GM19025 (cell line): Measurements from ENCODE around the gene GALNT12.

ENCODE experiments used
- ATAC-seq: cut with Tn5 transposase; IDR thresholded peaks from one replicate; pipeline ENCODE4 v1.9.1; 2021; ENCODE audit warnings: mild to moderate bottlenecking, low read depth, moderate library complexity; ENCODE audit not compliant: unreplicated experiment

Gene GALNT12

GRCh38 chr9:98807070-98807813, at the start of gene GALNT12:
TSS of gene GALNT12 (plus strand) at chr9:98807670. CDS start at chr9:98807699, 29 bp downstream.
- ATAC-seq, result no peak

GRCh38 chr9:98760231-98760630, 47.2 kb upstream of the GALNT12 start:
- ATAC-seq, result no peak

- no peak for ATAC-seq
These were observed 43.3 kb upstream of the GALNT12 start for GRCh38 chr9:98763986-98764745.

- no peak for ATAC-seq
These were observed 42.2 kb upstream of the GALNT12 start for GRCh38 chr9:98765256-98765655.

- ATAC-seq, result no peak
These were observed 40.9 kb upstream of the GALNT12 start for GRCh38 chr9:98766586-98766985.

GRCh38 chr9:98767196-98767595, 40.3 kb upstream of the GALNT12 start:
- no peak for ATAC-seq

GRCh38 chr9:98767915-98768314, 39.6 kb upstream of the GALNT12 start:
- no peak for ATAC-seq

GRCh38 chr9:98768344-98768743, 39.1 kb upstream of the GALNT12 start:
- ATAC-seq, result no peak

- ATAC-seq, result no peak
These were observed 36.8 kb upstream of the GALNT12 start for GRCh38 chr9:98770717-98771116.

- no peak for ATAC-seq
These were observed 36.1 kb upstream of the GALNT12 start for GRCh38 chr9:98771209-98771874.

- ATAC-seq, result no peak
These were observed 34.9 kb upstream of the GALNT12 start for GRCh38 chr9:98772364-98773155.

- ATAC-seq, result no peak
These were observed 33.7 kb upstream of the GALNT12 start for GRCh38 chr9:98773721-98774120.

- no peak for ATAC-seq
These were observed 32.7 kb upstream of the GALNT12 start for GRCh38 chr9:98774746-98775145.

GRCh38 chr9:98775831-98776441, 31.5 kb upstream of the GALNT12 start:
- no peak for ATAC-seq

GRCh38 chr9:98777618-98778017, 29.9 kb upstream of the GALNT12 start:
- ATAC-seq, result no peak

GRCh38 chr9:98778251-98778650, 29.2 kb upstream of the GALNT12 start:
- no peak for ATAC-seq

- ATAC-seq, result no peak
These were observed 28.5 kb upstream of the GALNT12 start for GRCh38 chr9:98778711-98779530.

GRCh38 chr9:98780059-98780749, 27.3 kb upstream of the GALNT12 start:
- no peak for ATAC-seq
